Testis (tissue), 3 donors: ENCODE results near the gene CLIP2. TPM values are rescaled to one million over a fixed set of nuclear protein-coding genes. Genes with fewer than 3 reads are reported as not detected.
"Not testable (repeated sequence)": the region's sequence is repeated elsewhere in the genome, so short reads cannot be mapped to it uniquely, and the experiment has no call there.

ENCODE experiments used
- DNase-seq: peaks from one replicate; pipeline ENCODE4 v3.0.0-alpha.2; 2019
- H3K27ac ChIP-seq, 2 donors: fragments of 200-600 bp; sonication (generic); one replicate each; pipeline ENCODE4 v1.5.1; 2019
- H3K27me3 ChIP-seq: fragments of 200-600 bp; sonication (generic); one replicate; pipeline ENCODE4 v1.5.1; 2019
- H3K36me3 ChIP-seq: fragments of 200-600 bp; sonication (generic); one replicate; pipeline ENCODE4 v1.5.1; 2017; ENCODE audit warnings: low read depth; ENCODE audit errors: missing control alignments
- H3K4me1 ChIP-seq: fragments of 200-600 bp; sonication (generic); one replicate; pipeline ENCODE4 v1.5.1; 2019
- H3K4me3 ChIP-seq, 2 donors: fragments of 200-600 bp; sonication (generic); one replicate each; pipeline ENCODE4 v1.5.1; 2017 to 2019
- H3K9me3 ChIP-seq: fragments of 200-600 bp; sonication (generic); one replicate; pipeline ENCODE4 v1.5.1; 2017
- POLR2A ChIP-seq: fragments of 450-650 bp; IDR thresholded peaks from one replicate; pipeline ENCODE4 v1.6.1; 2017; ENCODE audit warnings: antibody characterized with exemption, mild to moderate bottlenecking, moderate library complexity
- WGBS, 2 donors: methylation state at CpG; one replicate each; pipeline ENCODE4 v1.1.5; 2018; 5-methylcytosine and 5-hydroxymethylcytosine counted together
- intact Hi-C: fragments of 100-400 bp; cut with DNase I; formaldehyde crosslinking; loops from one replicate; pipeline ENCODE4 v1.15.1; 2023; ENCODE audit warnings: low total_unique reads
- polyA plus RNA-seq: library from polyadenylated mRNA; stranded (reverse); fragments of 350-450 nt; fragmentation: Illumina TruSeq; extraction: RNeasy Lipid Tissue Mini Kit (QIAGEN cat#74804); gene quantifications from one replicate; pipeline ENCODE4 v1.2.3, GENCODE V29; 2014; ENCODE audit warnings: low read depth, low replicate concordance; ENCODE audit not compliant: insufficient read depth
- total RNA-seq, 2 donors: library from RNA; depleted of rRNA; stranded (reverse); fragments of >200 nt; gene quantifications; one replicate each; pipeline ENCODE4 v1.2.3, GENCODE V29; 2016
- TF ChIP-seq, protein P1 (sequence below), 3 experiments: fragments of 450-650 bp in 2 of 3; fragments of 200-600 bp in 1 of 3; sonication (generic) in 1 of 3; IDR thresholded peaks; one replicate each; pipeline ENCODE4 v1.5.1; 2016 to 2019; ENCODE audit warnings: antibody characterized with exemption in 3 of 3, mild to moderate bottlenecking in 2 of 3, moderate library complexity in 1 of 3

CLIP2 gene
- total and polyA plus RNA-seq, 3 donors from 2014 or later, result 8.5 to 19.8 (median 16.5) TPM

GRCh38 chr7:74417419-74417971, 128.3 kb downstream of the CLIP2 start:
- no peaks in the 10 kb centered on the region for H3K9me3 ChIP-seq
- TF ChIP-seq, protein P1, sequence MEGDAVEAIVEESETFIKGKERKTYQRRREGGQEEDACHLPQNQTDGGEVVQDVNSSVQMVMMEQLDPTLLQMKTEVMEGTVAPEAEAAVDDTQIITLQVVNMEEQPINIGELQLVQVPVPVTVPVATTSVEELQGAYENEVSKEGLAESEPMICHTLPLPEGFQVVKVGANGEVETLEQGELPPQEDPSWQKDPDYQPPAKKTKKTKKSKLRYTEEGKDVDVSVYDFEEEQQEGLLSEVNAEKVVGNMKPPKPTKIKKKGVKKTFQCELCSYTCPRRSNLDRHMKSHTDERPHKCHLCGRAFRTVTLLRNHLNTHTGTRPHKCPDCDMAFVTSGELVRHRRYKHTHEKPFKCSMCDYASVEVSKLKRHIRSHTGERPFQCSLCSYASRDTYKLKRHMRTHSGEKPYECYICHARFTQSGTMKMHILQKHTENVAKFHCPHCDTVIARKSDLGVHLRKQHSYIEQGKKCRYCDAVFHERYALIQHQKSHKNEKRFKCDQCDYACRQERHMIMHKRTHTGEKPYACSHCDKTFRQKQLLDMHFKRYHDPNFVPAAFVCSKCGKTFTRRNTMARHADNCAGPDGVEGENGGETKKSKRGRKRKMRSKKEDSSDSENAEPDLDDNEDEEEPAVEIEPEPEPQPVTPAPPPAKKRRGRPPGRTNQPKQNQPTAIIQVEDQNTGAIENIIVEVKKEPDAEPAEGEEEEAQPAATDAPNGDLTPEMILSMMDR (IDR thresholded peaks at IDR 0.05), result peak; percentile 91 to 93 (median 93)
- no peak for TF ChIP-seq POLR2A
- no peaks in the 10 kb centered on the region for H3K4me1 ChIP-seq
- 20 to 23% methylated on average over 8 to 14 of the region's 16 CpGs for WGBS, 2 donors
- H3K36me3 ChIP-seq, result no peaks in the 10 kb centered on the region
- H3K27me3 ChIP-seq, result no peaks in the 10 kb centered on the region
- no peak overlapping the region for H3K4me3 ChIP-seq
- peak; percentile 76 for DNase-seq
- intact Hi-C loops, result loop anchor here (10.0 kb wide), 1 partner anchor 147 kb away; no protein-coding TSS in a partner anchor
- H3K27ac ChIP-seq, result no peak overlapping the region

- intact Hi-C loops, result loop anchor here (10.0 kb wide), 1 partner anchor 147 kb away; no protein-coding TSS in a partner anchor
- H3K27me3 ChIP-seq, result no peaks in the 10 kb centered on the region
- H3K4me1 ChIP-seq, result no peaks in the 10 kb centered on the region
- DNase-seq, result no peak
- no peaks in the 10 kb centered on the region for H3K36me3 ChIP-seq
- H3K27ac ChIP-seq, result no peak overlapping the region
- no peak overlapping the region for H3K4me3 ChIP-seq
- H3K9me3 ChIP-seq, result no peaks in the 10 kb centered on the region
- WGBS, 2 donors, result 84 to 94% methylated on average over 7 to 8 of the region's 8 CpGs
- no peak for TF ChIP-seq POLR2A
- TF ChIP-seq, protein P1 (IDR thresholded peaks at IDR 0.05), result no peak
These were observed 128.9 kb downstream of the CLIP2 start for GRCh38 chr7:74418076-74418475.

- Histone ChIP-seq H3K27me3 (no peaks in the 10 kb centered on the region), H3K4me3 (no peak overlapping the region), H3K36me3 (no peaks in the 10 kb centered on the region), H3K27ac (no peak overlapping the region), H3K9me3 (no peaks in the 10 kb centered on the region), H3K4me1 (no peaks in the 10 kb centered on the region)
- TF ChIP-seq POLR2A, result no peak
- TF ChIP-seq, protein P1 (IDR thresholded peaks at IDR 0.05), result no peak
- 83 to 93% methylated on average over 10 of the region's 10 CpGs for whole genome bisulfite sequencing, 2 donors
- no peak for DNase-seq
- intact Hi-C loops, result loop anchor here (10.0 kb wide), 1 partner anchor 146 kb away; no protein-coding TSS in a partner anchor
These were observed 129.3 kb downstream of the CLIP2 start for GRCh38 chr7:74418538-74418937.

DNA sequence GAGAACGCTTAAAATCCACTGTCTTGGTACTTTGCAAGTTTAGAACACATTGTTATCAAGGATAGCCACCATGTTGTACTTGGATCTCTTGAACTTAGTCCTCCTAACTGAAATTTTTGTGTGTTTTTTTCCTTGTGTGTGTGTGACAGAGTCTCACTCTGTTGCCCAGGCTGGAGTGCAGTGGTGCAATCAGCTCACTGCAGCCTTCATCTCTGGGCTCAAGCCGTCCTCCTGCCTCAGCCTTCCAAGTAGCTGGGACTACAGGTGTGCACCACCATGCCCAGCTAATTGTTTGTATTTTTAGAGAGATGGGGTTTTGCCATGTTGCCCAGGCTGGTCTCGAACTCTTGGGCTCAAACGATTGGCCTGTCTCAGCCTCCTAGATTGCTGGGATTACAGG, 130.0 kb downstream of the CLIP2 start:
- not testable (repeated sequence) for DNase-seq, H3K4me3 ChIP-seq, H3K36me3 ChIP-seq, H3K27me3 ChIP-seq, H3K9me3 ChIP-seq, H3K4me1 ChIP-seq, H3K27ac ChIP-seq
- intact Hi-C loops, result loop anchor here (10.0 kb wide), 1 partner anchor 146 kb away; no protein-coding TSS in a partner anchor
- WGBS, 2 donors, result 53 to 81% methylated on average over 4 of the region's 4 CpGs

DNA sequence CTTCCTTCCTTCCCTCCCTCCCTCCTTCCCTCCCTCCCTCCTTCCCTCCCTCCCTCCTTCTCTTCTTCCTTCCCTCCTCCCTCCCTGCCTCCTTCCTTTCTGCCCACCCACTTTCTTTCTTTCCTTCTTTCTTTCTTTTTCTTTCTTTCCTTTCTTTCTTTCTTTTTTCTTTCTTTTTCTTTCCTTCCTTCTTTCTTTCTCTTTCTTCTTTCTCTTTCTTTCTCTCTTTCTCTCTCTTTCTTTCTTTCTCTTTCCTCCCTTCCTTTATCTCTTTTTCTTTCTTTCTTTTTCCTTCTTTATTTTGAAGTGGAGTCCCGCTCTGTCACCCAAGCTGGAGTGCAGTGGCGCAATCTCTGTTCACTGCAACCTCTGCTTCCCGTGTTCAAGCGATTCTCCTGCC, 130.8 kb downstream of the CLIP2 start:
- no peaks in the 10 kb centered on the region for H3K36me3 ChIP-seq
- no peak for DNase-seq
- H3K4me1 ChIP-seq, result no peaks in the 10 kb centered on the region
- H3K27ac ChIP-seq, result no peak overlapping the region
- no peaks in the 10 kb centered on the region for H3K27me3 ChIP-seq
- intact Hi-C loops, result no loop called here
- 91 to 92% methylated on average over 4 of the region's 4 CpGs for WGBS, 2 donors
- TF ChIP-seq POLR2A, result no peak
- TF ChIP-seq, protein P1 (IDR thresholded peaks at IDR 0.05), result no peak
- H3K4me3 ChIP-seq, result no peak overlapping the region
- no peaks in the 10 kb centered on the region for H3K9me3 ChIP-seq
